ENCODE data around the gene JAKMIP1.

- TF ChIP-seq CTCF (IDR thresholded peaks at IDR 0.05) (no peak), POLR2A (IDR thresholded peaks at IDR 0.05) (no peak)
These were observed 33.6 kb upstream of the JAKMIP1 start for GRCh38 chr4:6233929-6234328.

All from lower leg skin (tissue), 3 donors.